IMR-90 (cell line): ENCODE results near the gene XRCC4. TPM values are rescaled to one million over a fixed set of nuclear protein-coding genes. Genes with fewer than 3 reads are reported as not detected.

Experiments
- ATAC-seq: fragments of 200-7000 bp; cut with Tn5 transposase; 2 replicates; pipeline ENCODE4 v1.9.1; 2020; ENCODE audit warnings: low read depth, mild to moderate bottlenecking, moderate library complexity
- BruUV-seq: library from RNA; stranded (reverse); fragments of 400-500 nt; replicated peaks from 2 replicates; lab custom pipeline; 2021; lab: Mats Ljungman, UMichigan
- CTCF ChIA-PET: fragments of 300-600 bp; formaldehyde crosslinking; extraction: SDS; loops from one replicate; lab custom pipeline; 2021; ENCODE audit warnings: antibody characterized with exemption; lab: Yijun Ruan, JAX
- POLR2A ChIA-PET: fragments of 300-600 bp; sonication (Branson Sonifier 250); formaldehyde crosslinking; loops from one replicate; lab custom pipeline; 2022; ENCODE audit warnings: antibody characterized with exemption; ENCODE audit not compliant: unreplicated experiment; lab: Charles Lee
- DNase-seq: peaks from one replicate; pipeline ENCODE4 v3.0.0; 2013
- H2AFZ ChIP-seq: replicated peaks from 2 replicates; pipeline ENCODE3; 2013; ENCODE audit warnings: low read length, mild to moderate bottlenecking; ENCODE audit not compliant: poor library complexity
- H2AK5ac ChIP-seq: 2 replicates; pipeline ENCODE4 v1.6.1; 2013; ENCODE audit warnings: low read depth, low read length, inconsistent platforms
- H2AK9ac ChIP-seq: replicated peaks from 2 replicates; pipeline ENCODE3; 2013; ENCODE audit warnings: mild to moderate bottlenecking, low read depth, low read length, moderate library complexity; ENCODE audit not compliant: poor library complexity
- H2BK120ac ChIP-seq: 2 replicates; pipeline ENCODE4 v1.6.1; 2013; ENCODE audit warnings: low read depth, low read length, inconsistent platforms
- H2BK15ac ChIP-seq: 3 replicates; pipeline ENCODE4 v1.6.1; 2013; ENCODE audit warnings: low read depth, low read length, inconsistent platforms
- H2BK20ac ChIP-seq: 2 replicates; pipeline ENCODE4 v1.6.1; 2013; ENCODE audit warnings: low read depth, mild to moderate bottlenecking, inconsistent platforms, low read length, moderate library complexity
- H2BK5ac ChIP-seq: 2 replicates; pipeline ENCODE4 v1.6.1; 2013; ENCODE audit warnings: mild to moderate bottlenecking, low read depth, low read length, inconsistent platforms; ENCODE audit not compliant: poor library complexity, severe bottlenecking
- H3K14ac ChIP-seq: replicated peaks from 2 replicates; pipeline ENCODE4 v1.6.1; 2013; ENCODE audit warnings: low read depth, low read length, inconsistent platforms
- H3K18ac ChIP-seq: 2 replicates; pipeline ENCODE4 v1.6.1; 2013; ENCODE audit warnings: low read depth, low read length, control low read depth
- H3K23ac ChIP-seq: 2 replicates; pipeline ENCODE4 v1.6.1; 2013; ENCODE audit warnings: low read depth, low read length, inconsistent platforms
- H3K27ac ChIP-seq: 2 replicates; pipeline ENCODE4 v1.5.1; 2013; ENCODE audit warnings: mild to moderate bottlenecking, control low read depth, low read length; ENCODE audit not compliant: insufficient read depth
- H3K27me3 ChIP-seq: 2 replicates; pipeline ENCODE4 v1.6.1; 2013; ENCODE audit warnings: low read length; ENCODE audit not compliant: control insufficient read depth, insufficient read depth
- H3K36me3 ChIP-seq: 2 replicates; pipeline ENCODE4 v1.6.1; 2013; ENCODE audit warnings: low read length, mixed read lengths; ENCODE audit not compliant: control insufficient read depth, insufficient read depth
- H3K4ac ChIP-seq: 2 replicates; pipeline ENCODE4 v1.6.1; 2013; ENCODE audit warnings: low read depth, low read length, inconsistent platforms
- H3K4me1 ChIP-seq: 2 replicates; pipeline ENCODE4 v1.6.1; 2013; ENCODE audit warnings: low read length, mixed read lengths; ENCODE audit not compliant: control insufficient read depth, insufficient read depth
- H3K4me2 ChIP-seq: 2 replicates; pipeline ENCODE4 v1.6.1; 2013; ENCODE audit warnings: low read depth, mild to moderate bottlenecking, control low read depth, low read length, moderate library complexity
- H3K4me3 ChIP-seq: 2 replicates; pipeline ENCODE4 v1.5.1; 2013; ENCODE audit warnings: low read depth, mild to moderate bottlenecking, control low read depth, low read length, moderate library complexity; ENCODE audit not compliant: insufficient read depth
- H3K56ac ChIP-seq: 2 replicates; pipeline ENCODE4 v1.6.1; 2013; ENCODE audit warnings: low read length, inconsistent platforms; ENCODE audit not compliant: insufficient read depth; ENCODE audit errors: extremely low read depth
- H3K79me1 ChIP-seq, 2 experiments: 2 replicates each; pipeline ENCODE4 v1.6.1; 2013; ENCODE audit warnings: low read length in 2 of 2, inconsistent platforms in 1 of 2, low read depth in 1 of 2
- H3K9ac ChIP-seq: 2 replicates; pipeline ENCODE4 v1.6.1; 2013; ENCODE audit warnings: low read depth, low read length, control low read depth
- H3K9me1 ChIP-seq: 2 replicates; pipeline ENCODE4 v1.6.1; 2013; ENCODE audit warnings: low read length, inconsistent platforms; ENCODE audit not compliant: insufficient read depth
- H3K9me3 ChIP-seq: 2 replicates; pipeline ENCODE4 v1.6.1; 2013; ENCODE audit warnings: low read length; ENCODE audit not compliant: control insufficient read depth, insufficient read depth
- H4K20me1 ChIP-seq: 2 replicates; pipeline ENCODE4 v1.6.1; 2013; ENCODE audit warnings: low read length, inconsistent platforms; ENCODE audit not compliant: insufficient read depth
- H4K5ac ChIP-seq: 2 replicates; pipeline ENCODE4 v1.6.1; 2013; ENCODE audit warnings: mild to moderate bottlenecking, low read depth, low read length, control low read depth
- H4K8ac ChIP-seq, 2 experiments: 2 replicates each; pipeline ENCODE4 v1.6.1; 2013; ENCODE audit warnings: low read depth in 2 of 2, low read length in 2 of 2, control low read depth in 1 of 2, inconsistent platforms in 1 of 2
- H4K91ac ChIP-seq: 2 replicates; pipeline ENCODE4 v1.6.1; 2013; ENCODE audit warnings: low read depth, low read length, inconsistent platforms; ENCODE audit not compliant: insufficient read depth
- MAFK ChIP-seq: IDR thresholded peaks from 2 replicates; pipeline ENCODE4 v1.6.1; 2012; ENCODE audit warnings: low read depth, low read length, improper control_type of control experiment
- MAZ ChIP-seq: IDR thresholded peaks from 2 replicates; pipeline ENCODE4 v1.6.1; 2012; ENCODE audit warnings: low read depth, mild to moderate bottlenecking, low read length, improper control_type of control experiment, moderate library complexity, borderline replicate concordance
- POLR2A ChIP-seq: IDR thresholded peaks from 2 replicates; pipeline ENCODE4 v1.6.1; 2012; ENCODE audit warnings: mild to moderate bottlenecking, low read depth, low read length
- RCOR1 ChIP-seq: IDR thresholded peaks from 2 replicates; pipeline ENCODE4 v1.6.1; 2012; ENCODE audit warnings: mild to moderate bottlenecking, low read length, improper control_type of control experiment; ENCODE audit not compliant: insufficient replicate concordance
- RFX5 ChIP-seq: IDR thresholded peaks from 2 replicates; pipeline ENCODE4 v1.8.0; 2012; ENCODE audit warnings: low read depth, mild to moderate bottlenecking, low read length, moderate library complexity
- SMC3 ChIP-seq: fragments of 150-350 bp; IDR thresholded peaks from 2 replicates; pipeline ENCODE4 v1.6.1; 2016; ENCODE audit warnings: low read depth, mild to moderate bottlenecking, antibody characterized with exemption, low read length, moderate library complexity
- WGBS, 2 experiments: methylation state at CpG; one replicate each; pipeline versions ENCODE4 v1.1.5 to v1.1.7; 2013; ENCODE audit warnings: missing lambda C conversion rate in 2 of 2; ENCODE audit not compliant: insufficient read length in 1 of 2; ENCODE audit errors: extremely low coverage in 2 of 2; 5-methylcytosine and 5-hydroxymethylcytosine counted together
- dilution Hi-C: fragments of 300-500 bp; cut with HindIII; formaldehyde crosslinking; loops from one replicate; pipeline ENCODE4 v1.14.3; 2018; ENCODE audit warnings: low sequenced_read_pairs; ENCODE audit not compliant: unreplicated experiment
- in situ Hi-C: fragments of 300-500 bp; cut with MboI; formaldehyde crosslinking; loops from 3 replicates; pipeline ENCODE4 v1.14.3; 2019; ENCODE audit warnings: low sequenced_read_pairs, inconsistent platforms, mixed read lengths
- intact Hi-C: fragments of 100-400 bp; cut with micrococcal nuclease; formaldehyde crosslinking; loops from 2 replicates; pipeline ENCODE4 v1.10.0; 2022
- polyA plus RNA-seq, 3 experiments: library from polyadenylated mRNA; depleted of rRNA; stranded (reverse); fragments of >200 nt; gene quantifications; 2 replicates each; pipeline ENCODE4 v1.2.3, GENCODE V29; 2012; ENCODE audit warnings: low replicate concordance in 1 of 3
- total RNA-seq: library from RNA; depleted of rRNA; stranded (reverse); fragments of >200 nt; gene quantifications from 2 replicates; pipeline ENCODE4 v1.2.3, GENCODE V29; 2012
- TF ChIP-seq, protein P1 (sequence below): conservative IDR thresholded peaks from 2 replicates; pipeline ENCODE4 v1.5.1; 2012; ENCODE audit warnings: mild to moderate bottlenecking, low read depth, low read length, improper control_type of control experiment

The XRCC4 gene
- total and polyA plus RNA-seq, 2 of the 4 experiments (the other 2 are of a cell fraction), result 3.5 to 4.7 TPM

GRCh38 chr5:83071286-83072051, 5.9 kb upstream of the XRCC4 start:
- no peak overlapping the region for H2AFZ ChIP-seq
- H2BK15ac ChIP-seq, result no peak overlapping the region
- DNase-seq (no peak), ATAC-seq (no peak)
- H3K4me1 ChIP-seq, result peaks cover 6% of the 10 kb centered on the region; the same call in 1 of the 2 replicates
- no peak overlapping the region for H4K91ac ChIP-seq
- TF ChIP-seq RCOR1 (no peak), MAFK (peak; percentile 9; the same call in 1 of the 2 replicates), POLR2A (no peak), MAZ (no peak), RFX5 (no peak), SMC3 (no peak)
- TF ChIP-seq, protein P1, sequence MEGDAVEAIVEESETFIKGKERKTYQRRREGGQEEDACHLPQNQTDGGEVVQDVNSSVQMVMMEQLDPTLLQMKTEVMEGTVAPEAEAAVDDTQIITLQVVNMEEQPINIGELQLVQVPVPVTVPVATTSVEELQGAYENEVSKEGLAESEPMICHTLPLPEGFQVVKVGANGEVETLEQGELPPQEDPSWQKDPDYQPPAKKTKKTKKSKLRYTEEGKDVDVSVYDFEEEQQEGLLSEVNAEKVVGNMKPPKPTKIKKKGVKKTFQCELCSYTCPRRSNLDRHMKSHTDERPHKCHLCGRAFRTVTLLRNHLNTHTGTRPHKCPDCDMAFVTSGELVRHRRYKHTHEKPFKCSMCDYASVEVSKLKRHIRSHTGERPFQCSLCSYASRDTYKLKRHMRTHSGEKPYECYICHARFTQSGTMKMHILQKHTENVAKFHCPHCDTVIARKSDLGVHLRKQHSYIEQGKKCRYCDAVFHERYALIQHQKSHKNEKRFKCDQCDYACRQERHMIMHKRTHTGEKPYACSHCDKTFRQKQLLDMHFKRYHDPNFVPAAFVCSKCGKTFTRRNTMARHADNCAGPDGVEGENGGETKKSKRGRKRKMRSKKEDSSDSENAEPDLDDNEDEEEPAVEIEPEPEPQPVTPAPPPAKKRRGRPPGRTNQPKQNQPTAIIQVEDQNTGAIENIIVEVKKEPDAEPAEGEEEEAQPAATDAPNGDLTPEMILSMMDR, result no peak
- POLR2A ChIA-PET, result no interaction called here
- no peak overlapping the region for H3K4ac ChIP-seq
- H3K9ac ChIP-seq, result no peak overlapping the region
- no peak overlapping the region for H2AK5ac ChIP-seq
- in situ Hi-C loops (loop anchor here (25.0 kb wide), 1 partner anchor 709 kb away; no protein-coding TSS in a partner anchor), intact Hi-C loops (no loop called here), dilution Hi-C loops (no loop called here)
- H4K20me1 ChIP-seq, result peaks cover 50% of the 10 kb centered on the region
- no peak overlapping the region for H2BK5ac ChIP-seq
- no peak overlapping the region for H3K18ac ChIP-seq
- no TSS peak for BruUV-seq
- no peak overlapping the region for H3K27ac ChIP-seq
- no peak overlapping the region for H4K8ac ChIP-seq
- no peak overlapping the region for H4K5ac ChIP-seq
- H3K56ac ChIP-seq, result no peak overlapping the region
- no peak overlapping the region for H2AK9ac ChIP-seq
- no peaks in the 10 kb centered on the region for H3K36me3 ChIP-seq
- H2BK120ac ChIP-seq, result no peak overlapping the region
- CTCF ChIA-PET, result no interaction called here
- H3K9me1 ChIP-seq, result no peaks in the 10 kb centered on the region; the same call in 1 of the 2 replicates
- H3K4me2 ChIP-seq, result no peak overlapping the region
- WGBS, 2 experiments, result no CpG with 5 or more reads among the region's 2 CpGs
- no peak overlapping the region for H2BK20ac ChIP-seq
- H3K79me1 ChIP-seq, result peaks cover 0 to 50% of the 10 kb centered on the region in 2 experiments; a peak in 2 of 4 replicates
- H3K4me3 ChIP-seq, result no peak overlapping the region
- no peaks in the 10 kb centered on the region for H3K27me3 ChIP-seq
- no peak overlapping the region for H3K14ac ChIP-seq
- H3K23ac ChIP-seq, result no peak overlapping the region
- H3K9me3 ChIP-seq, result no peaks in the 10 kb centered on the region
